GM21737 (cell line): ENCODE data around the gene KRT85.

Experiments
- ATAC-seq: cut with Tn5 transposase; IDR thresholded peaks from one replicate; pipeline ENCODE4 v1.9.1; 2021; ENCODE audit warnings: mild to moderate bottlenecking, moderate library complexity; ENCODE audit not compliant: unreplicated experiment

Gene KRT85

DNA sequence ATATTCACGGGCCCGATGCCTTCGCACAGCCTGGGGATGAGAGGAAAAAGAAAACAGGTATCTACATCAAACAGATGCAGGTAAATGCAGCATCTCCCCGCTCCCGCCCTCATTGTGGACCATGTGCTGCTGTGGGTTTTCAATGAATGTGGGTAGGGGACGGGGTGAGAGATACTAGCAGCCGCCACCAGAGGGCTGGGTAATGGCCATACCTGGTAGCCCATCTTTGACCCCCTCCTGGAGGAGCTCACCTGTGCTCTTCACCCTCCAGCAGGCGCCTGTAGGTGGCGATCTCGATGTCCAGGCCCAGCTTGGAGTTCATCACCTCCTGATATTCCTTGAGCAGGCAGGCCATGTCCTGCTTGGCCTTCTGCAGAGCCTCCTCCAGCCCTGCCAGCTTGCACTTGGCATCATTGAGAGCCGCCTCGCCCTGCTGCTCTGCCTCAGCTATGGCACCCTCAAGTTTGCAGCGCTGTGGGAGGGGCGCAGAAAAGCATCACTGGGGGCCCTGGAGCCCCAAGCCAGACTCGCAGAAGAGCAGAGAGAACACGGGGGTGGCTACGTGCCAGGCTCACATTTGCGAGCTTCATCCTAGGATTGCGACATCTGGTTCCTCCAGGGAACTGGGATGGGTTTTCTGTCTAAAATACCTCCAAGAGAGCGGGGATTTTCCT lies 28.6 kb upstream of the KRT85 start:
- no peak for ATAC-seq

GRCh38 chr12:52394836-52395405 lies 27.6 kb upstream of the KRT85 start:
- no peak for ATAC-seq

GRCh38 chr12:52392465-52393007 lies 25.3 kb upstream of the KRT85 start:
- ATAC-seq = no peak

DNA sequence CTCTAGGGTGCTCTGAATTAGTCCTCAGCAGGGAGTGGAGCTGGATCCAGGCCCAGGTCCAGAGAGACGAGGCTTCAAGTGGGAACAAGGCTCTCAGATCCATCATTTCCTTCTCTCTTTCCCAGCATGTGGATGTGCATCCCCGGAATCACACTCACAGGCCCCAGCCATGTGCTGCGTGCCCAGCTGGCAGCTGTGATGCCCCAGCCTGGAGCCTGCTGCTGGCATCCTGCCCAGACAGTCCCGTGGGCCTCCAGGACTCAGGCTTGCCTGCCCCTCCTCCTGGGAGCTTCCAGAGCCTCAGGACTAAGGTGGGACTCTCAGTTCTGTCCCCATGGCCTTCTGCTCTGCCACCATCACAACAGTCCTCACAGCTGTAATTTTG lies 24.3 kb upstream of the KRT85 start:
- ATAC-seq = no peak

DNA sequence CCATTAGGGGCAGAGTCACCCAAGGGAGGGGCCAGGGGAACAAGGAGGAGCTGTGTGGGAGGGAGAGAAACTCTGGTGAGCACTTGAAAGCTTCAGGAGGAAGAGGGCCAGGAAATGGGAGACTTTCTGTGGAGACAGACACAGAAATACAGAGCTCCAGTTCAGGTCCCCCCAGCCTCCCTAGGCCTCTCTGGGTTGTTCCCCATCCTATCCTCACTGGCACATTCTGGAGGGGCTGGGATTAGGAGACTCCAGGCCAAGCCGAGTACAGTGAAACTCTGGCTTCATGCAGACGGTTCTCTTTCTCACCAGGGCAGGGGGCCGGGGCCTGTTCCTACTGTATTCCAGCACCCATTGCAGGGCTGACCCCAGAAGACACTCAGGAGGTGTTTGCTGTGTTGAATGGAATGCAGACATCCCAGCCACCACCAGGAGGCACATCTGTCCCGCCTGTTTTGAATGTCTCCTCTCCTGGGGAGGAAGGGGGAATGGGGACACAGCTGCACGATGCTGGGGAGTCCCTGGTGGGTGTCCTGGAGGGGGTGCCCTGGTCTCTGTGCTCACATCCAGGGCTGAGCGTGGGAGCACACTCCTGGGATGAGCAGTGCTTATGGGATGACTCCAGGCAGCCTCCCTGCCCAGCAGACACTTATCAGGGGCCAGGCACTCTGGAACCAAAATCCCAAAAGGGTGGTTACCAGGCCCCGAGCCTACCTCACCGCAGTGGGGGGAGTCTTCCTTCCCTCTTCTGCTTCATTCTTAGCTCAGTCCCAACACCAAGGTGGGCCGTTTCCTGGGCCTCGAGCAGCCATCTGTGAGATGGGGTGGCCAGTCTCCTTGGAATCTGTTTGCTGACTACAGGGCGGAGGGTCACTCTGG lies 23.7 kb upstream of the KRT85 start:
- ATAC-seq = no peak

GRCh38 chr12:52389313-52390207 lies 22.3 kb upstream of the KRT85 start:
- ATAC-seq = no peak

DNA sequence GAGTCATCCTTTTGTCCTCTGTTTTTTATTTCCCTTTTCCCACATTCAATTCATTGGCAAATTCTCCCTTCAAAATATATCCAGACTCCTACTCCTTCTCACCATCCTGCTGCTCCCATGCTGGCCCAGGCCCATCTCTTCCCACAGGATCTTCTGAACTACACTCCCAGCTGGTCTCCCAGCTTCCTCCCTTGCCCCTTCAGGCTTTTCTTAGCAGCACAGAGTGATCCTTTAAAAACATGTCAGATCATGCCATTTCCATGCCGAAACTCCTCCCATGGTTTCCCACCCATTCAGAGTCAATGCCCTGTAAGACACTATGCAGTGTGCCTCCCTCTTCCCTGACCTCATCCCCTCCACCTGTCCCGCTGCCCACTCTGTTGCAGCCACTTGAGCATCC lies 20.6 kb upstream of the KRT85 start:
- ATAC-seq = no peak

DNA sequence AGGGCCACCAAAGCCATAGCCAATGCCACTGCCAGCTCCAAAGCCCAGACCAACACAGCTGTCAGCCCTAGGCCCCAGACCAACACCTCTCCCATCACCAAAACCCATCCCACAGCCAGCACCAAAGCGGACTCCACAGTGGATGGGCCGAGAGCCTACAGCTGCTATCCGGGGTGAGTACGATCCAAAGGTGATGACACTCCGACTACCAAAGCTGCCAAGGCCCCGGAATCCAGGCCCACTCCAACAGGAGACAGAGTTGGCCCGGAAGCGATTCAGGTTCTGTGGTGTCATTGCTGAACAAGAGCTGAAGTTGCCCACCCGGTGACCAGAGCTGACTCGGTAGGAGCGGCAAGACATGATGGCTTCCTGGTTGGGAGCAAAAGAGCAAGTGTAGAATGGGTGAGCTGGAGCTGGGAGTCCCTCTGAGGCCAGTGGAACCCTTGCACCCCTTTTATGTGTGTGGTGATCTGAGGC lies 18.0 kb upstream of the KRT85 start, which contains the start of gene KRT84:
TSS of gene KRT84 (minus strand) at position 427 of the 477 bp plus-strand sequence. CDS start at position 360, 67 bp downstream.
- no peak for ATAC-seq

GRCh38 chr12:52383331-52383730 lies 16.1 kb upstream of the KRT85 start:
- ATAC-seq = no peak

DNA sequence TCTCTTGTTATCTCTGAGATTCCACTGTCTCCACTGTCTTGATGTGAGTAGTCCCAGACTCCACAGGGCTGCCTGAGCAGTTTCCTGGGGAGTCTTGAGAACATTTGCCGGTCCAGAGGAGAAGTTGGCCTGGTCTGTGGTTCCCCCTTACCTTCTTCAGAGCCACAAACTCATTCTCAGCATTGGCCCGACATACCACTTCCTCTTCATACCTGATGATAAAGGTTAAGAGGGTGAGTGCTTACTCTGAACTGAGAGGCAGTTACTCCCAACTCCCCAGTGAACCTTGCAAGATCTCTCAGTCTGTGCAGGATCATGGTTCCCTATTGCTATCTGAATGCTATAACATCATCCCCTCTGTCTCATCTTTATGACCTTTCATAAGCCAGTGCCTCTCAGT lies 15.6 kb upstream of the KRT85 start:
- no peak for ATAC-seq

DNA sequence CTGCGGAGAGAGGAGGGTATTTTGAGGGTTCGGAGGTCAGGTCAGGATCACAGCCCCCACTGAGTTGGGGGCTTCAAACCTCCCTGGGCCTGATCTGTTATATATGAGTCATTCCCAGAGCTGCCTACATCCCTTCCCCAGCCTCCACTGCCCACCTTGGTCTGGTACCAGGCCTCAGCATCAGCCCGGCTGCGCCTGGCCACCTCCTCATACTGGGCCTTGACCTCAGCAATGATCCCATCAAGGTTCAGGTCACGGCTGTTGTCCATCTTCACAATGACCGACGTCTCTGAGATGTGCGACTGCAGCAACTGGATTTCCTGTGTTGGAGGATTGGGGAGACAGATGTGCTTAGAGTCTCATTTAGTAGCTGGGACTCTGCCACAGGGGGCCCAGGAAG lies 13.9 kb upstream of the KRT85 start:
- no peak for ATAC-seq

DNA sequence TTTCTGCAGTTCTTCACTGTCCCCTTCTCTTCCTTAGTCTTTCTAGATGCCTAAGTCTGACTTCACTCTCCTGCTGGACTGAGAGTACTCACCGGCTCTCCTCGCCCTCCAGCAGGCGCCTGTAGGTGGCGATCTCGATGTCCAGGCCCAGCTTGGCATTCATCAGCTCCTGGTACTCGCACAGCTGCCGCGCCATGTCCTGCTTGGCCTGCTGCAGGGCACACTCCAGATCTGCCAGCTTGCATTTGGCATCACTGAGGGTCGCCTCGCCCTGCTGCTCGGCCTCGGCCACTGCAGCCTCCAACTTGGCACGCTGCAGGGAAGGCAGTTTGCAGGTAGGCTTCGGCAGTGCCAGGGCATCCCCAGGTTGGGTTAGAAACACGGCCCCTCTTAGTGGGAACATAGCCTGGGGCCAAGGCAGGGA lies 13.0 kb upstream of the KRT85 start:
- ATAC-seq = no peak

DNA sequence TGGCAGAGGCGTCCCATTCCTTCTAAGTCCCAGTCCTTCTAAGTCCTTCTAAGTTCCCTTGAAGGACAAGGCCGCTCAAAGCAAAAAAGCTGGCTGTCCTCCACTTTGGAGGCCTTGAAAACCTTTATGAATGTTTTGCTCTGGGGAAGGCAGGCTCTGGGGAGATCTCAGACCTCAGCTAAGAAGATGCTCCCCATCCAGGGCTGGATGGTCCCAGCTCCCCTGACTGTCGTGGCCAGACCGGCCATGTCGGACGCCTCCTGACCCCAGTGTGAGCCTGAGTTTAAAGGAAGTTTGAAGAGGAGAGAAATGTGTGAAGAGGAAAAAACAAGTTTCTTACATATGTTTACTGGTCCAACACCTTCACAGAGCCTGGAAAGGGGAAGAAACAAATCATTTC lies 12.3 kb upstream of the KRT85 start:
- no peak for ATAC-seq

DNA sequence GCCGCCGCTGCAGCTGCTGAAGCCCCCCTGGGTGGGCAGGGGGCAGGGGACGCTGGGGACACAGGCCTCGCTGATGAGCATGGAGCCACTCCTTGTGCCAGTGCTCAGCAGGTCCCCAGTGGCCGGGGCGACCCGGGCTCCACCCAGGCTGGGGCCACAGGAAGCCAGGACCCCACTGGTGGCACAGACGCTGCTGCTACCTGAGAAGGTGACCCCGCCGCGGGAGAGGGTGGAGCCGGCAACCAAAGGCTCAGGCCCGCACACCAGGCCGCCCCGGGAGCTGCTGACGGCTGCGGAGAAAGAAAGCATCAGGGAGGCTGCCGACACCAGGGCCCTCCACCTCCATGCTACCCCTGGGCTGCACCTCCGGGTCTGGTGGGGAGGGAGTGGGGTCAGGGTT lies 10.8 kb upstream of the KRT85 start:
- ATAC-seq = no peak

DNA sequence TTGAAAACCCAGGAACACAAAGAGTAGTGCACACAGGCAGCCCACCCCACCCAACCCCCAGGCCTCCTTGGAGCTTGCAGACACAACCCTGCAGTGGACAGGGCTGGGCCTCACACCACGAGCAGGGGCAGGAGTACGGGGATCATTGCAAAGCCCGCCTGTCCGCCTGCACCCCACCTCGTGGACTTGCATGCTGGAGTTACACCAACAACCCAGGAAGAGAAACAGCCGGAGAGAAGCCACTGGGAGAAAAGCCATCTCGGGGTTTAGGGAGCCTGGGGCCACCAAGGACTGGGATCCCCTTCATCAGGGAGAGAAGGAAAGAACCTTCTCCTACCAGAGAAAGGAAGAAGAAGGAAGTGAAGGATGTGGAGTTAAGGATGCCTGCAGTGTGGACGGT lies 10.0 kb upstream of the KRT85 start:
- no peak for ATAC-seq

DNA sequence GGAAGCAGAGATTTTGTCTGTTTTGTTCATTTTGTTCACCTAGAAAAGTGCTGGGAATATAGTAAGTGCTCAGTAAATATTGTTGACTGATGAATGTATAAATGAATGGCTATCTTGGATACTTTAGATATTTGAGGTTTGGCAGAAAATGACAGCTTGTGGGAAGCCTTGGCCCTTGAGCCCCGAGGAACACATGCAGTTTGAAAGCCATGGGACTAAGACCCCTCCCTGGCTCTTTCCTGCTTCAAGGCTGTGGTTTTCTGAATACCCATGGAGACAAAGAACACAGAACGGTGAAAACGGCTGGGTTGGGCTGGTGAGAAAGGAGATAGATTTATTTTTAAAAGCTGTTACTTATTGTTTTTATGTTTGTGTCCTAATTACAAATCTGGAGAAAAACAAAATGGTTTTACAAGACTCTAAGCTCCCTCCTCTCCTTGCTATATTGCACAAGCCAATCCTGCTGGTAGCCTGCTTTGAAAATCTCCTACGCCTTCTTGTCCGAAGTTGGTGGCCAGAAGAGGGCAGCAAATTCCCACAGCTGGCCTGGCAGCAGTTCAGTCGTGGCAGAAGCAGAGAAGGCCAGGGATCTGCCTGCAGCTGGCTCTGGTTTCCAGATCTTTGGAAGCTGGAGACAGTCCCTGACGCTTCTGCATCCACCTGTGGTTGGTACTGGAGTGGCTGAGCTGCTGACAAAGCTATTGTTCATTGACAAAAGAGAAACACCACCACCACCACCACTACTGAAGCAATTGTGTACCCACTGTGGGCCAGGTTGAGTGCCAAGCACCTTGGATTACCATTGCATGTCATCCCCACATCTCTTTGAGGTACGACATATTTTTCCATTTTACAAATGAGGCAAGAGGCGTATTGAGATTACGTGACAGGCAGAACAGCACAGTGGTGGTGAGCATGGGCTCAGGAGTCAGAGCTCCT lies 5.2 kb upstream of the KRT85 start:
- no peak for ATAC-seq

DNA sequence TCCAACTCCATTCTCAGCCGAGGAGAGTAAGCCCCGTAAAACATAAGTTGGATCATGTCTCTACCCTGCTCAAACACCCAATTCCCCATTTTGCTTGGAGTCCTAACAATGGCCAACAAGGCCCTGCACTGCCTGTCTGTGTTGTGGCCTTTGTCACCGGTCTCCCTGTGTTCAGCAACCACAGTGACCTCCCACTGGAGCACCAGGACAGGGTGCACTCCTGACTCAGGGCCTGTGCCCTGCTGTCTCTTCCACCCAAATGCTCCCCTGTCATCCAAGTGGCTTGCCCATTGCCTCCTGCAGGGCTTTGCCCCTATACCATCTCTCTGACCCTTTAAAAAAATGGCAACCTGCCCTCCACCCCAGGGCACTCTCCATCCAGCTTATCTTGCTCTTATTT lies 4.4 kb upstream of the KRT85 start:
- ATAC-seq = no peak

- ATAC-seq = no peak
Observed at GRCh38 chr12:52370926-52371608, 3.8 kb upstream of the KRT85 start.

GRCh38 chr12:52369809-52370208 lies 2.5 kb upstream of the KRT85 start:
- no peak for ATAC-seq
